Measurements from ENCODE around the gene UBE2S.

Gene UBE2S

GRCh38 chr19:55353356-55353802, 54.2 kb downstream of the UBE2S start:
- Histone ChIP-seq H3K4me3 (ENCODE audit: low read length) (peak overlapping the region; percentile 36), H3K27me3 (ENCODE audit: insufficient read depth, low read length) (peaks cover 56% of the 10 kb centered on the region), H3K9me3 (ENCODE audit: low read length) (peaks cover 5% of the 10 kb centered on the region), H2AFZ (ENCODE audit: low read depth, low read length) (no peak overlapping the region), H3K36me3 (ENCODE audit: insufficient read depth, low read length) (no peaks in the 10 kb centered on the region), H3K4me1 (ENCODE audit: insufficient read depth, low read length) (peaks cover 10% of the 10 kb centered on the region)

GRCh38 chr19:55352549-55353145, 54.9 kb downstream of the UBE2S start:
- no peaks in the 10 kb centered on the region for H3K36me3 ChIP-seq (ENCODE audit: insufficient read depth, low read length)
- peaks cover 14% of the 10 kb centered on the region for H3K4me1 ChIP-seq (ENCODE audit: insufficient read depth, low read length)
- H3K4me3 ChIP-seq (ENCODE audit: low read length), result no peak overlapping the region
- H2AFZ ChIP-seq (ENCODE audit: low read depth, low read length), result no peak overlapping the region
- peaks cover 5% of the 10 kb centered on the region for H3K9me3 ChIP-seq (ENCODE audit: low read length)
- peaks cover 56% of the 10 kb centered on the region for H3K27me3 ChIP-seq (ENCODE audit: insufficient read depth, low read length)

DNA sequence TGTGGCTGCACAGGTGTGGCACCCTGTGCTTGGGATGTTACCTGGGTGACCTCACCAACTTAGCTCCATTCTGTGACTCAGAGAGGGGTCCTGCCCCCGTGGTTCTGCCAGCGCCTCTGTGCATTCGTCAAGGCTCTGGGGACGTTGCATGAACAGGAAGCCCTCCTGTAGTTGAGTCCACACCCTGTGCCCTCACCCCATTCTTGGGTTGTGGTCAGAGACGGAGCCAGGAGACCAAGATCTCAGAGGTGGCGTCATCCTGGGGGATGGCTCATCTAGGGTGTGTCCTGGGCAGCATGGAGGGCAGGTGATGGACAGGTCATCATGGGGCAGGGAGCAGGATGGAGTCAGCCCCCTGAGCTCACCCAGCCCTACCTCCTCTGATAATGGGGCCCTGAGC, 55.5 kb downstream of the UBE2S start:
- H3K4me1 ChIP-seq (ENCODE audit: insufficient read depth, low read length), result peaks cover 14% of the 10 kb centered on the region
- no peak overlapping the region for H3K4me3 ChIP-seq (ENCODE audit: low read length)
- peaks cover 3% of the 10 kb centered on the region for H3K36me3 ChIP-seq (ENCODE audit: insufficient read depth, low read length)
- H3K27me3 ChIP-seq (ENCODE audit: insufficient read depth, low read length), result peaks cover 51% of the 10 kb centered on the region
- no peak overlapping the region for H2AFZ ChIP-seq (ENCODE audit: low read depth, low read length)
- H3K9me3 ChIP-seq (ENCODE audit: low read length), result peaks cover 4% of the 10 kb centered on the region

DNA sequence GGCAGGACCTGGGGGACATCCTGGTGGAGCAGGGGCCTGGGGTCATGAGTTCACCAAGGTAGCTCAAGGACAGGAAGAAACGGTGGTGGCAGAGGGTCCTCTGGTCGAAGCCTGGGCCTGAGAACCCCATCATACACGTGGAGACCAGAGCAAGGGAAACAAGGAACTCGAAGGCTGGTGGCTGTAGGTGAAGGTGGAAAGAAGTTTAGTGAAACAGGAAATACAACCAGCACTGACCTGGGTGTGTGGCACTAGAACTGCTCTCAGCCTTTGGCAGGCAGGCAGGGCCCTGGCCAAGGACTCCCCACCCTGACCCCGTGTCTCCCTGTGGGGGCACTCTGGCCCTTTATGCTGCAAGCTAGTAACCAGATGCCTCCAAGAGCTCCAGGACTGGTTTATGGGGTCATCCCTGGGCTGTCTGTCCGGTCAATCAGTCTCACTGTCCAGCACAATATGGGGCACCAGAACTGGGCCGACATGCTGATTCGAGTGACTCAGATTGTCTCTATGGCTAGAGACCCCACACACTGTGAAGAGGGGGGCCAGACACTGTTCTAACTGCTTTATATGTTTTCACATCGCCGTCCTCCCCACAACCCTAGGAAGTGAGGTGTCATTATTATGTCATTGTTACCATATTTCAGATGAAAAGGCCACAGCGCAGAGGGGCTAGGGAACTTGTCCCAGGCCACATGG, 56.8 kb downstream of the UBE2S start:
- no peak overlapping the region for H2AFZ ChIP-seq (ENCODE audit: low read depth, low read length)
- H3K9me3 ChIP-seq (ENCODE audit: low read length), result peaks cover 3% of the 10 kb centered on the region
- peaks cover 8% of the 10 kb centered on the region for H3K36me3 ChIP-seq (ENCODE audit: insufficient read depth, low read length)
- peaks cover 39% of the 10 kb centered on the region for H3K27me3 ChIP-seq (ENCODE audit: insufficient read depth, low read length)
- no peak overlapping the region for H3K4me3 ChIP-seq (ENCODE audit: low read length)
- peaks cover 14% of the 10 kb centered on the region for H3K4me1 ChIP-seq (ENCODE audit: insufficient read depth, low read length)
